Ishikawa (cell line): ENCODE data around the gene CREB3L2.

ENCODE experiments used
- CEBPB ChIP-seq: IDR thresholded peaks from 2 replicates; pipeline ENCODE4 v1.6.1; 2012
- CREB1 ChIP-seq: IDR thresholded peaks from 2 replicates; pipeline ENCODE4 v1.6.1; 2012; ENCODE audit warnings: low read depth
- EGR1 ChIP-seq: IDR thresholded peaks from 2 replicates; pipeline ENCODE4 v1.6.1; 2012
- EP300 ChIP-seq: IDR thresholded peaks from 2 replicates; pipeline ENCODE4 v1.6.1; 2012; ENCODE audit warnings: borderline replicate concordance
- FOXM1 ChIP-seq: IDR thresholded peaks from 2 replicates; pipeline ENCODE4 v1.6.1; 2012; ENCODE audit warnings: low read depth, borderline replicate concordance
- NFIC ChIP-seq: IDR thresholded peaks from 2 replicates; pipeline ENCODE4 v1.6.1; 2012
- RAD21 ChIP-seq: IDR thresholded peaks from 2 replicates; pipeline ENCODE4 v1.6.1; 2012; ENCODE audit warnings: low read depth
- TAF1 ChIP-seq: IDR thresholded peaks from 2 replicates; pipeline ENCODE4 v1.6.1; 2012; ENCODE audit warnings: low read depth, mild to moderate bottlenecking
- TCF12 ChIP-seq: IDR thresholded peaks from 2 replicates; pipeline ENCODE4 v1.6.1; 2012; ENCODE audit warnings: low read depth
- TEAD4 ChIP-seq: IDR thresholded peaks from 2 replicates; pipeline ENCODE4 v1.6.1; 2012
- YY1 ChIP-seq: IDR thresholded peaks from 2 replicates; pipeline ENCODE4 v1.6.1; 2012; ENCODE audit warnings: low read depth
- ZBTB7A ChIP-seq: IDR thresholded peaks from 2 replicates; pipeline ENCODE4 v1.6.1; 2012; ENCODE audit warnings: low read depth
- TF ChIP-seq, protein P1 (sequence below): IDR thresholded peaks from 2 replicates; pipeline ENCODE4 v1.6.1; 2012; ENCODE audit warnings: low read depth, mild to moderate bottlenecking
- TF ChIP-seq, protein P2 (sequence below): IDR thresholded peaks from 2 replicates; pipeline ENCODE4 v1.6.1; 2012
- TF ChIP-seq, protein P3 (sequence below): IDR thresholded peaks from 2 replicates; pipeline ENCODE4 v1.6.1; 2012

Gene CREB3L2

DNA sequence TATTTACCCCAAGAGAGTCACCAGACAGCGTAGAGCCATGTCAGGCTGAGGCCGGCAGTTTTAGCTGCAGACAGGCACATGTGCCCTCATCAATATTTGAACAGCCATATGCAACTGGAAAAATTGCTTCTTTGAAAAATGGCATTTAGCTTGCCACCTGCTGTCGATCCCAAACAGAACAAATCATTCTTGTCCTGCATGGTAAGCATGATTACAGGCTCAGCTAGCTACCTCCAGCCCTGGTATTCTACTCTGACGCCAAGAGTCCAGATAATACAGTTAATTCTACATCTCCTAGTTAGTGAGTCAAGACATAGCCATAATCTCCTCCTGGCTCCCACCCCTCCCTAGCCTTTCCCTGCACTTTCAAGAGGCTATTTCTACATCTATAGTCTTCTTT lies 7.7 kb downstream of the CREB3L2 start:
- TF ChIP-seq FOXM1: no peak
- no peak for TF ChIP-seq ZBTB7A
- TF ChIP-seq NFIC: no peak
- TF ChIP-seq YY1: no peak
- TF ChIP-seq, protein P1, sequence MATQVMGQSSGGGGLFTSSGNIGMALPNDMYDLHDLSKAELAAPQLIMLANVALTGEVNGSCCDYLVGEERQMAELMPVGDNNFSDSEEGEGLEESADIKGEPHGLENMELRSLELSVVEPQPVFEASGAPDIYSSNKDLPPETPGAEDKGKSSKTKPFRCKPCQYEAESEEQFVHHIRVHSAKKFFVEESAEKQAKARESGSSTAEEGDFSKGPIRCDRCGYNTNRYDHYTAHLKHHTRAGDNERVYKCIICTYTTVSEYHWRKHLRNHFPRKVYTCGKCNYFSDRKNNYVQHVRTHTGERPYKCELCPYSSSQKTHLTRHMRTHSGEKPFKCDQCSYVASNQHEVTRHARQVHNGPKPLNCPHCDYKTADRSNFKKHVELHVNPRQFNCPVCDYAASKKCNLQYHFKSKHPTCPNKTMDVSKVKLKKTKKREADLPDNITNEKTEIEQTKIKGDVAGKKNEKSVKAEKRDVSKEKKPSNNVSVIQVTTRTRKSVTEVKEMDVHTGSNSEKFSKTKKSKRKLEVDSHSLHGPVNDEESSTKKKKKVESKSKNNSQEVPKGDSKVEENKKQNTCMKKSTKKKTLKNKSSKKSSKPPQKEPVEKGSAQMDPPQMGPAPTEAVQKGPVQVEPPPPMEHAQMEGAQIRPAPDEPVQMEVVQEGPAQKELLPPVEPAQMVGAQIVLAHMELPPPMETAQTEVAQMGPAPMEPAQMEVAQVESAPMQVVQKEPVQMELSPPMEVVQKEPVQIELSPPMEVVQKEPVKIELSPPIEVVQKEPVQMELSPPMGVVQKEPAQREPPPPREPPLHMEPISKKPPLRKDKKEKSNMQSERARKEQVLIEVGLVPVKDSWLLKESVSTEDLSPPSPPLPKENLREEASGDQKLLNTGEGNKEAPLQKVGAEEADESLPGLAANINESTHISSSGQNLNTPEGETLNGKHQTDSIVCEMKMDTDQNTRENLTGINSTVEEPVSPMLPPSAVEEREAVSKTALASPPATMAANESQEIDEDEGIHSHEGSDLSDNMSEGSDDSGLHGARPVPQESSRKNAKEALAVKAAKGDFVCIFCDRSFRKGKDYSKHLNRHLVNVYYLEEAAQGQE: no peak
- no peak for TF ChIP-seq CREB1
- no peak for TF ChIP-seq TEAD4
- no peak for TF ChIP-seq CEBPB
- no peak for TF ChIP-seq RAD21

DNA sequence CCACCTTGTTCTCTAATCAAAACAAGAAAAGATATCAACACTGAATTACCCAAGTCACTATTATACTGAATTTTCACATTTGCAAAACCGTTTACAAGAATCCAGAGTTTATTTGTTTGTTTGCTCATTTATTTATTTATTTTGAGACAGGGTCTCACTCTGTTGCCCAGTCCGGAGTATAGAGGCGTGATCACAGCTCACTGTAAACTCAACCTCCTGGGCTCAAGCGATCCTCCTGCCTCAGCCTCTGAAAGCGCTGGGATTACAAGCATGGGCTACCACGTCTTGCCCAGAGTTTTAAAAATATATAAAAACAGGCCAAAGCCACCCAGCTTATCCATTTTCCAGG lies 8.5 kb downstream of the CREB3L2 start:
- TF ChIP-seq EP300 (no peak), EGR1 (no peak), TEAD4 (no peak), TCF12 (no peak), CEBPB (no peak), CREB1 (no peak), YY1 (no peak), TAF1 (no peak), NFIC (no peak), ZBTB7A (no peak), FOXM1 (no peak), RAD21 (no peak)
- TF ChIP-seq, protein P2, sequence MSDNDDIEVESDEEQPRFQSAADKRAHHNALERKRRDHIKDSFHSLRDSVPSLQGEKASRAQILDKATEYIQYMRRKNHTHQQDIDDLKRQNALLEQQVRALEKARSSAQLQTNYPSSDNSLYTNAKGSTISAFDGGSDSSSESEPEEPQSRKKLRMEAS: no peak
- TF ChIP-seq, protein P3, sequence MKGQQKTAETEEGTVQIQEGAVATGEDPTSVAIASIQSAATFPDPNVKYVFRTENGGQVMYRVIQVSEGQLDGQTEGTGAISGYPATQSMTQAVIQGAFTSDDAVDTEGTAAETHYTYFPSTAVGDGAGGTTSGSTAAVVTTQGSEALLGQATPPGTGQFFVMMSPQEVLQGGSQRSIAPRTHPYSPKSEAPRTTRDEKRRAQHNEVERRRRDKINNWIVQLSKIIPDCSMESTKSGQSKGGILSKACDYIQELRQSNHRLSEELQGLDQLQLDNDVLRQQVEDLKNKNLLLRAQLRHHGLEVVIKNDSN: no peak
- TF ChIP-seq, protein P1: no peak

DNA sequence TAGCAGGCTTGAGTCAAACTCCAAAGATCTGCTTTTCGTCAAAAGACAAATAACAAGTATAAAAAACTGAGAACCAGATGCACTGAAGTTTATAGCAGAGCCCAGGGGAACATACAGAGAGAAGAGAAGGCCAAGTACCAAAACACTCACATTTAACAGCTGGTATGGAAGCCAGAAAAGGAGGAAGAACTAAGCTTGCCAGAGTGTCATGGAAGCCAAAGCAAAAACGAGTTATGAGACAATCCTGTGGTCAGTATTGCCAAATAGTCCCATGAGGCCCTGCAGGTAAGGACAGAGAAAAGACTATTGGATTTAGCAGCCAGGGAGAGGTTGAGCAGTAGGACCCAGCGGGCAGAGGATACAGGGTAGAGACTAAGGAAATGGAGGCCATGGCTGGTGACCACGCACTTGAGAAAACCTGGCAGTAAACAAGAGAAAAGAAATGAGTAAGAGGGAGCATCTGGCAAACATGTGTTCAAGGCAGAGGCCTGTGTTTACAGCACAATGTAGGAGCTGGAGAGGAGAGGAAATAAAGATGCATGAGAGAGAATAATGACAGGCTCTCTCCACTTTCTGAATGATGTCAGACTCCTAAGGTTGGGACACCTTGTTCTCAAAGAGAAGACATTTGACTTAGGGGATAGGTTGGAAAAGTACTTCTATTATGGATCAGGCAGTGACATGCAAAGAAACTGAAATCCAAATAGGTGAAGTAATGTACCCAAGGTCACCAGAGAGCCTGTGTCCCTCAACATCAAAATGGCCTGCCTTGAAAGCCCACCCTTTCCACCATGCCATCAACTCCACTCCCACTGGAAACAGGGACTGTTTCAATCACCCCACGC lies 9.1 kb downstream of the CREB3L2 start:
- no peak for TF ChIP-seq EP300
- no peak for TF ChIP-seq TEAD4
- no peak for TF ChIP-seq YY1
- TF ChIP-seq TAF1: no peak
- TF ChIP-seq ZBTB7A: no peak
- TF ChIP-seq, protein P3: no peak
- TF ChIP-seq, protein P1: no peak
- TF ChIP-seq, protein P2: no peak
- no peak for TF ChIP-seq RAD21
- no peak for TF ChIP-seq CREB1
- TF ChIP-seq CEBPB: no peak
- TF ChIP-seq NFIC: no peak
- no peak for TF ChIP-seq TCF12
- no peak for TF ChIP-seq EGR1
- no peak for TF ChIP-seq FOXM1

DNA sequence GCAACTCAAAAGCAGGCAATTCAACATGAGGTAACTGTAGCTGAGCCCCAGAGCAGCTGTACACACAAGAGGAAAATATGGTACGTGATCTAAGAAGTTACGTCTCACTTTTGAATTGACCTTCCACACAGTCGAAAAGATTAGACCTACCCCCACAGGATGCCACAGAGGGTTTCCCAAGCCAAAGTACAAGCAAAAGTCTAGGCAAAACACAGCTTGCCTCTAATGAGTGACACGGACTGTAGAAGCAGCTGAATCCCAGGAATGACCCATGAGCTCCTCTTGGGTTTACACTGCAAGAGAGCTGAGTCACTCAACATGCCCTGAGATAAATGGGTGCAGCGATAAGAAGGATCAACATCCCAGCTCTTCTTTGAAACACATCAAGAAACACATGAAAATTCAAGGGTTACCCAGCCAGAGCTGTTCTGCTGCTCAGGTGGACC lies 9.8 kb downstream of the CREB3L2 start:
- TF ChIP-seq, protein P3: no peak
- TF ChIP-seq TCF12 (no peak), NFIC (no peak), TEAD4 (no peak), RAD21 (no peak), YY1 (no peak), FOXM1 (no peak), CREB1 (no peak), ZBTB7A (no peak), TAF1 (no peak), EGR1 (no peak), EP300 (no peak), CEBPB (no peak)
- TF ChIP-seq, protein P2: no peak
- TF ChIP-seq, protein P1: no peak
